ENCODE results near the gene PCDHGB7.
"Not testable (repeated sequence)": the region's sequence is repeated elsewhere in the genome, so short reads cannot be mapped to it uniquely, and the experiment has no call there.

PCDHGB7 gene

GRCh38 chr5:141432308-141432707 lies 14.8 kb downstream of the PCDHGB7 start:
- peaks cover 13% of the 10 kb centered on the region for H3K4me1 Mint-ChIP-seq
- DNase-seq, H3K27ac Mint-ChIP-seq, ATAC-seq, H3K4me3 Mint-ChIP-seq: not testable (repeated sequence)
- peaks cover 28% of the 10 kb centered on the region for H3K36me3 Mint-ChIP-seq (ENCODE audit: low read depth)
- peaks cover 29% of the 10 kb centered on the region for H3K9me3 Mint-ChIP-seq
- peaks cover 66% of the 10 kb centered on the region for H3K27me3 Mint-ChIP-seq

DNA sequence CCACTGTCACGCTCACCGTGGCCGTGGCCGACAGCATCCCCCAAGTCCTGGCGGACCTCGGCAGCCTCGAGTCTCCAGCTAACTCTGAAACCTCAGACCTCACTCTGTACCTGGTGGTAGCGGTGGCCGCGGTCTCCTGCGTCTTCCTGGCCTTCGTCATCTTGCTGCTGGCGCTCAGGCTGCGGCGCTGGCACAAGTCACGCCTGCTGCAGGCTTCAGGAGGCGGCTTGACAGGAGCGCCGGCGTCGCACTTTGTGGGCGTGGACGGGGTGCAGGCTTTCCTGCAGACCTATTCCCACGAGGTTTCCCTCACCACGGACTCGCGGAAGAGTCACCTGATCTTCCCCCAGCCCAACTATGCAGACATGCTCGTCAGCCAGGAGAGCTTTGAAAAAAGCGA lies 15.2 kb downstream of the PCDHGB7 start:
- Mint-ChIP-seq H3K36me3 (ENCODE audit: low read depth) (peaks cover 28% of the 10 kb centered on the region), H3K9me3 (peaks cover 29% of the 10 kb centered on the region), H3K4me1 (peaks cover 13% of the 10 kb centered on the region), H3K27me3 (peaks cover 63% of the 10 kb centered on the region)
- DNase-seq, ATAC-seq, H3K4me3 Mint-ChIP-seq, H3K27ac Mint-ChIP-seq: not testable (repeated sequence)

DNA sequence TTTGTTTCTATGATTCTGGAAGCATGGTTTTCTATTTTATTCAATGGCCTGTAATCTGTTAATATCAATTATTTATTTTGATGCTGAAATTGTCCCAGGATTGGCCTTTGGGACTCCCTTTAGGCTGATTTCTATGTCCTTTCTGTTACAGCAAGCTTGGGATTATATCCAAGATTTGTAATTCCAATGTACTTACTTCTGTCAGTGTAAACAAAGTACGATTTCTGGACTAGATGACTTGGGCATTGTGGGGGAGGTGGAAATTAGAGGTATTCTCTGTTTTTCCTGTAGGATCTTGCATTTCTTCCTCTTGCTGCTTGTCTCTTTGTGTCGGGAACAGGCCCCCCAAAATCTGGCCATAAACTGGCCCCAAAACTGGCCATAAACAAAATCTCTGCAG lies 16.5 kb downstream of the PCDHGB7 start:
- H3K4me1 Mint-ChIP-seq, result peaks cover 13% of the 10 kb centered on the region
- no peak overlapping the region for H3K27ac Mint-ChIP-seq
- H3K9me3 Mint-ChIP-seq, result peaks cover 24% of the 10 kb centered on the region
- H3K36me3 Mint-ChIP-seq (ENCODE audit: low read depth), result peaks cover 23% of the 10 kb centered on the region
- H3K27me3 Mint-ChIP-seq, result peaks cover 57% of the 10 kb centered on the region
- no peak for ATAC-seq
- no peak for DNase-seq
- H3K4me3 Mint-ChIP-seq, result no peak overlapping the region

GRCh38 chr5:141437221-141437620 lies 19.7 kb downstream of the PCDHGB7 start:
- H3K4me1 Mint-ChIP-seq, result peaks cover 1% of the 10 kb centered on the region
- peaks cover 15% of the 10 kb centered on the region for H3K9me3 Mint-ChIP-seq
- H3K27ac Mint-ChIP-seq, result no peak overlapping the region
- H3K4me3 Mint-ChIP-seq, result no peak overlapping the region
- peaks cover 38% of the 10 kb centered on the region for H3K27me3 Mint-ChIP-seq
- H3K36me3 Mint-ChIP-seq (ENCODE audit: low read depth), result peaks cover 2% of the 10 kb centered on the region
- ATAC-seq (no peak), DNase-seq (no peak)

DNA sequence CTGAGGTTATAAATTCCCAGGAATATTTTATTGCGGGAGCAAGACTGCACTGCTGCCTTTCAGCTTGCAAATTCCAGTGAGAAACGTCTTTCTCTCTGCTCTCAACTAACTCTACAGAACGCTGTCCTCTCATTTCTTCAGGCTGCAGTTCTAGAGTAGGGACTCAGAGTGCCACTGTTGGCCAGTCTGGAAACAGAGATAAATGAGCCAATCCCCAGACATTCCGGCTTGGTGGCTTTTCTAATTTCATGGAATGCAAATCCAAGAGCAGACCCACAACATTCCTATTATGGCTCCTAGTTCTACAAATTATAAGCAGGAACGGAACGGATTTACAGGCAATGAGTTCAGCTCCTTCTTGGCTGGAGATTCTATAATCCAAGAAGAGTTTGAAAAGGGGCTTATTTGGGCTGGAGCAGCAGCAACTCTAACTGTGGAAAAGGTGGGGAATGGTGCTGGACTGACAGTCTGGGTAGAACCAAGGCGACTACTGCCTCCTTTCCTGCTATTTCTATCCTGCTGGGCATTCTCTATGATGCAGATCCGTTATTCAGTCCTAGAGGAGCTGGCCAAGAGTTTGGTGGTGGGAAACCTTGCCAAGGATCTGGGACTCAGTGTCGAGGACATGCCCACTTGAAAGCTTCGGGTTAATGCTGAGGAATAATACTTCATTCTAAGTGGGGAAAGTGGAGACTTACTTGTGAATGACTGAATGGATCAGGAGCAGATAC lies 22.1 kb downstream of the PCDHGB7 start:
- peaks cover 23% of the 10 kb centered on the region for H3K27me3 Mint-ChIP-seq
- no peaks in the 10 kb centered on the region for H3K36me3 Mint-ChIP-seq (ENCODE audit: low read depth)
- H3K4me3 Mint-ChIP-seq, result no peak overlapping the region
- DNase-seq, result no peak
- no peak overlapping the region for H3K27ac Mint-ChIP-seq
- ATAC-seq, result no peak
- no peaks in the 10 kb centered on the region for H3K4me1 Mint-ChIP-seq
- peaks cover 4% of the 10 kb centered on the region for H3K9me3 Mint-ChIP-seq

DNA sequence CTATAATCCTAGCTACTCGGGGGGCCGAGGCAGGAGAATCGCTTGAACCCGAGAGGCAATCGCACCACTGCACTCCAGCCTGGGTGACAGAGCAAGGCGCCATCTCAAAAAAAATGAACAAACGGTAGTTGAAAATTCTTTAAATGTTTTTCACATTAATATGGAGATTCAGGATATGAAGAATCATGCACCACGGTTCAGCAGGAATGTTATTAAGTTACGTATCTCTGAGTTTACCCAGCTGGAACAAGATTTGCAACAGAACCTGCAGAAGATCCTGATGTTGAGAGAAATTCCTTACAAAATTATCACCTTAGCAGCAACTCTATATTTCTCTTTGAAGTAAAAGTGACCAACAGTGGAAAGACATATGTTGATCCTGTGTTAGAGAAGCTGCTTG lies 22.9 kb downstream of the PCDHGB7 start:
- DNase-seq, result no peak
- no peaks in the 10 kb centered on the region for H3K36me3 Mint-ChIP-seq (ENCODE audit: low read depth)
- H3K27ac Mint-ChIP-seq, result no peak overlapping the region
- no peaks in the 10 kb centered on the region for H3K4me1 Mint-ChIP-seq
- no peak overlapping the region for H3K4me3 Mint-ChIP-seq
- peaks cover 25% of the 10 kb centered on the region for H3K27me3 Mint-ChIP-seq
- no peak for ATAC-seq
- peaks cover 4% of the 10 kb centered on the region for H3K9me3 Mint-ChIP-seq

DNA sequence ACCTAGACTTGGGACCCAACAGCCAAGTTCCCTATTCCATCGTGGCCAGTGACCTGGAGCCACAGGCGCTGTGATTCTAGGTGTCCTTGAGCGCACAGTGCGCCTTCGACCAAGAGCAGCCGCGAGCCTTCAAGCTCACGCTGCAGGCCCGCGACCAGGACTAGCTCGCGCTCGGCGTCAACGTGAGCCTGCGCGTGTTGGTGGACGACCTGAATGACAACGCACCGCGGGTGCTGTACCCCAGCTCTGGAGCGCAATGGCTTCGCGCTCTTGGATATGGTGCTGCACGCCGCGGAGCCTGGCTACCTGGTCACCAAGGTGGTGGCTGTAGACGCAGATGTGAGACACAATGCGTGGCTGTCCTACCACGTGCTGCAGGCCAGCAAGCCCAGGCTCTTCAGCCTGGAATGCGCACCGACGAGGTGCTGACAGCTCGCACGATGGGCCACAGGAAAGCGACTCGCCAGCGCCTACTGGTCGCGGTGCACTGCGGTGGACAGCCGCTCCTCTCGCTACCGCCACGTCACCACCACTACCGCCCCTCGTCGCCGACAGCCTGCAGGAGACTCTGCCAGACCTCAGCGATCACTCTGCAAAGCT lies 24.2 kb downstream of the PCDHGB7 start:
- DNase-seq (no peak), ATAC-seq (no peak)
- Mint-ChIP-seq H3K4me1 (no peaks in the 10 kb centered on the region), H3K27ac (no peak overlapping the region), H3K27me3 (peaks cover 25% of the 10 kb centered on the region), H3K4me3 (no peak overlapping the region), H3K9me3 (peaks cover 4% of the 10 kb centered on the region), H3K36me3 (ENCODE audit: low read depth) (no peaks in the 10 kb centered on the region)

DNA sequence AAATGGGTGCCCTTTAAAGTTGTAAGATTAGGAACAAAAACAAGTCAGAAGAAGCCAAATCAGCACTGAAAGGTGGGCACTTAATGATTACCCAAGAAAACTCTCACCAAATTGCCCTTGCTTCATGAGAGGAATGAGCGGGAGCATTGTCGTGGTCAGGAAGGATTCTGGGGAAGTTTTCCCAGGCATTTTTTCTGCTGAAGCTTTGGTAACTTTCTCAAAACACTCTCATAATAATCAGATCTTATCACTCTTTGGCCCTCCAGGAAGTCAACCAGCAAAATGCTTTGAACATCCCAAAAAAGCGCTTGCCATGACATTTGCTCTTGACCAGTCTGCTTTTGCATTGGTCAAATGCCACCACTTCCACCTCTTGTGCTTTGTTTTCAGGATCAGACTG lies 47.9 kb downstream of the PCDHGB7 start:
- H3K27ac Mint-ChIP-seq, result no peak overlapping the region
- H3K36me3 Mint-ChIP-seq (ENCODE audit: low read depth), result no peaks in the 10 kb centered on the region
- no peaks in the 10 kb centered on the region for H3K9me3 Mint-ChIP-seq
- ATAC-seq (no peak), DNase-seq (no peak)
- H3K27me3 Mint-ChIP-seq, result peaks cover 22% of the 10 kb centered on the region
- no peaks in the 10 kb centered on the region for H3K4me1 Mint-ChIP-seq
- H3K4me3 Mint-ChIP-seq, result no peak overlapping the region
